ENCODE measurements around the gene DGKI. TPM values are rescaled to one million over a fixed set of nuclear protein-coding genes. Genes with fewer than 3 reads are reported as not detected.

Gene DGKI
- total RNA-seq, 1 donor from 2014 or later = 21.4 TPM

- intact Hi-C loops (cut with micrococcal nuclease) = loop anchor here (1.0 kb wide), 1 partner anchor 20 kb away; no protein-coding TSS in a partner anchor
- Mint-ChIP-seq H3K27ac (no peak overlapping the region), H3K27me3 (peaks cover 8% of the 10 kb centered on the region), H3K4me1 (peaks cover 2% of the 10 kb centered on the region), H3K36me3 (ENCODE audit: low read depth) (no peaks in the 10 kb centered on the region), H3K9me3 (no peaks in the 10 kb centered on the region), H3K4me3 (no peak overlapping the region)
- DNase-seq = peak; percentile 84
Measured at GRCh38 chr7:137626469-137627067, 220.2 kb downstream of the DGKI start.

- Mint-ChIP-seq H3K4me3 (no peak overlapping the region), H3K27me3 (peaks cover 3% of the 10 kb centered on the region), H3K4me1 (peaks cover 2% of the 10 kb centered on the region), H3K36me3 (ENCODE audit: low read depth) (no peaks in the 10 kb centered on the region), H3K9me3 (no peaks in the 10 kb centered on the region), H3K27ac (no peak overlapping the region)
- DNase-seq = no peak
- intact Hi-C loops (cut with micrococcal nuclease) = no loop called here
Measured at GRCh38 chr7:137625197-137625596, 221.6 kb downstream of the DGKI start.

- Mint-ChIP-seq H3K36me3 (ENCODE audit: low read depth) (no peaks in the 10 kb centered on the region), H3K9me3 (no peaks in the 10 kb centered on the region), H3K4me1 (no peaks in the 10 kb centered on the region), H3K27ac (no peak overlapping the region), H3K4me3 (no peak overlapping the region), H3K27me3 (no peaks in the 10 kb centered on the region)
- DNase-seq = no peak
- intact Hi-C loops (cut with micrococcal nuclease) = no loop called here
Measured at GRCh38 chr7:137619181-137619580, 227.6 kb downstream of the DGKI start.

- Mint-ChIP-seq H3K4me1 (no peaks in the 10 kb centered on the region), H3K4me3 (no peak overlapping the region), H3K9me3 (no peaks in the 10 kb centered on the region), H3K27me3 (no peaks in the 10 kb centered on the region), H3K27ac (no peak overlapping the region), H3K36me3 (ENCODE audit: low read depth) (no peaks in the 10 kb centered on the region)
- no peak for DNase-seq
- intact Hi-C loops (cut with micrococcal nuclease) = no loop called here
Measured at GRCh38 chr7:137618748-137619147, 228.0 kb downstream of the DGKI start.

GRCh38 chr7:137613006-137613525 is 233.7 kb downstream of the DGKI start:
- no peak overlapping the region for H3K27ac Mint-ChIP-seq
- no peaks in the 10 kb centered on the region for H3K9me3 Mint-ChIP-seq
- no peaks in the 10 kb centered on the region for H3K27me3 Mint-ChIP-seq
- no peaks in the 10 kb centered on the region for H3K36me3 Mint-ChIP-seq (ENCODE audit: low read depth)
- intact Hi-C loops (cut with micrococcal nuclease) = no loop called here
- no peak overlapping the region for H3K4me3 Mint-ChIP-seq
- no peaks in the 10 kb centered on the region for H3K4me1 Mint-ChIP-seq
- no peak for DNase-seq

GRCh38 chr7:137611606-137612005 is 235.2 kb downstream of the DGKI start:
- no peaks in the 10 kb centered on the region for H3K4me1 Mint-ChIP-seq
- intact Hi-C loops (cut with micrococcal nuclease) = no loop called here
- no peak overlapping the region for H3K4me3 Mint-ChIP-seq
- no peak for DNase-seq
- no peaks in the 10 kb centered on the region for H3K27me3 Mint-ChIP-seq
- no peaks in the 10 kb centered on the region for H3K9me3 Mint-ChIP-seq
- no peaks in the 10 kb centered on the region for H3K36me3 Mint-ChIP-seq (ENCODE audit: low read depth)
- H3K27ac Mint-ChIP-seq = no peak overlapping the region

GRCh38 chr7:137609500-137609899 is 237.3 kb downstream of the DGKI start:
- intact Hi-C loops (cut with micrococcal nuclease) = loop anchor here (5.0 kb wide), 1 partner anchor 393 kb away; the partner anchor contains the start of gene CREB3L2
- DNase-seq = no peak
- no peak overlapping the region for H3K4me3 Mint-ChIP-seq
- H3K36me3 Mint-ChIP-seq (ENCODE audit: low read depth) = no peaks in the 10 kb centered on the region
- H3K27ac Mint-ChIP-seq = no peak overlapping the region
- no peaks in the 10 kb centered on the region for H3K4me1 Mint-ChIP-seq
- no peaks in the 10 kb centered on the region for H3K9me3 Mint-ChIP-seq
- no peaks in the 10 kb centered on the region for H3K27me3 Mint-ChIP-seq

GRCh38 chr7:137606061-137606674 is 240.6 kb downstream of the DGKI start:
- Mint-ChIP-seq H3K4me3 (no peak overlapping the region), H3K4me1 (no peaks in the 10 kb centered on the region), H3K27ac (no peak overlapping the region), H3K27me3 (no peaks in the 10 kb centered on the region), H3K9me3 (no peaks in the 10 kb centered on the region), H3K36me3 (ENCODE audit: low read depth) (no peaks in the 10 kb centered on the region)
- no peak for DNase-seq
- intact Hi-C loops (cut with micrococcal nuclease) = loop anchor here (1.0 to 5.0 kb wide), 3 partner anchors 20 to 396 kb away; partner anchors contain the start of gene CREB3L2

- no peaks in the 10 kb centered on the region for H3K4me1 Mint-ChIP-seq
- no peak overlapping the region for H3K27ac Mint-ChIP-seq
- intact Hi-C loops (cut with micrococcal nuclease) = no loop called here
- H3K27me3 Mint-ChIP-seq = no peaks in the 10 kb centered on the region
- no peak overlapping the region for H3K4me3 Mint-ChIP-seq
- DNase-seq = no peak
- no peaks in the 10 kb centered on the region for H3K36me3 Mint-ChIP-seq (ENCODE audit: low read depth)
- H3K9me3 Mint-ChIP-seq = no peaks in the 10 kb centered on the region
Measured at GRCh38 chr7:137603043-137603442, 243.7 kb downstream of the DGKI start.

GRCh38 chr7:137601642-137602041 is 245.1 kb downstream of the DGKI start:
- no peak for DNase-seq
- Mint-ChIP-seq H3K36me3 (ENCODE audit: low read depth) (no peaks in the 10 kb centered on the region), H3K27me3 (no peaks in the 10 kb centered on the region), H3K9me3 (no peaks in the 10 kb centered on the region), H3K4me3 (no peak overlapping the region), H3K4me1 (no peaks in the 10 kb centered on the region), H3K27ac (no peak overlapping the region)
- intact Hi-C loops (cut with micrococcal nuclease) = no loop called here

GRCh38 chr7:137597856-137598255 is 248.9 kb downstream of the DGKI start:
- no peak for DNase-seq
- H3K27ac Mint-ChIP-seq = no peak overlapping the region
- H3K4me3 Mint-ChIP-seq = no peak overlapping the region
- H3K27me3 Mint-ChIP-seq = no peaks in the 10 kb centered on the region
- intact Hi-C loops (cut with micrococcal nuclease) = no loop called here
- no peaks in the 10 kb centered on the region for H3K36me3 Mint-ChIP-seq (ENCODE audit: low read depth)
- H3K4me1 Mint-ChIP-seq = no peaks in the 10 kb centered on the region
- no peaks in the 10 kb centered on the region for H3K9me3 Mint-ChIP-seq

GRCh38 chr7:137593115-137593711 is 253.6 kb downstream of the DGKI start:
- Mint-ChIP-seq H3K27ac (no peak overlapping the region), H3K4me1 (no peaks in the 10 kb centered on the region), H3K27me3 (no peaks in the 10 kb centered on the region), H3K4me3 (no peak overlapping the region), H3K36me3 (ENCODE audit: low read depth) (no peaks in the 10 kb centered on the region), H3K9me3 (no peaks in the 10 kb centered on the region)
- intact Hi-C loops (cut with micrococcal nuclease) = no loop called here
- no peak for DNase-seq

- no peaks in the 10 kb centered on the region for H3K36me3 Mint-ChIP-seq (ENCODE audit: low read depth)
- intact Hi-C loops (cut with micrococcal nuclease) = no loop called here
- no peak overlapping the region for H3K4me3 Mint-ChIP-seq
- H3K9me3 Mint-ChIP-seq = no peaks in the 10 kb centered on the region
- no peaks in the 10 kb centered on the region for H3K27me3 Mint-ChIP-seq
- DNase-seq = peak; percentile 62
- H3K27ac Mint-ChIP-seq = no peak overlapping the region
- no peaks in the 10 kb centered on the region for H3K4me1 Mint-ChIP-seq
Measured at GRCh38 chr7:137592232-137592896, 254.4 kb downstream of the DGKI start.

GRCh38 chr7:137591421-137591837 is 255.3 kb downstream of the DGKI start:
- intact Hi-C loops (cut with micrococcal nuclease) = no loop called here
- H3K4me1 Mint-ChIP-seq = no peaks in the 10 kb centered on the region
- no peak for DNase-seq
- no peaks in the 10 kb centered on the region for H3K27me3 Mint-ChIP-seq
- no peak overlapping the region for H3K4me3 Mint-ChIP-seq
- no peaks in the 10 kb centered on the region for H3K9me3 Mint-ChIP-seq
- H3K36me3 Mint-ChIP-seq (ENCODE audit: low read depth) = no peaks in the 10 kb centered on the region
- H3K27ac Mint-ChIP-seq = no peak overlapping the region

Measured in activated CD4-positive, alpha-beta T cell treated with anti-CD3 and anti-CD28 coated beads, Interleukin-2, amount 10 ng/mL, durations not matched to agents 24 days and 14 days (primary cell).